ENCODE results near the gene C20orf202.

C20orf202 gene

GRCh38 chr20:1173698-1174097, 29.6 kb upstream of the C20orf202 start:
- TF ChIP-seq POLR2A (IDR thresholded peaks at IDR 0.05; ENCODE audit: low read length) (no peak), GATA1 (IDR thresholded peaks at IDR 0.05; ENCODE audit: low read depth, low read length) (no peak)
- DNase-seq = no peak

DNA sequence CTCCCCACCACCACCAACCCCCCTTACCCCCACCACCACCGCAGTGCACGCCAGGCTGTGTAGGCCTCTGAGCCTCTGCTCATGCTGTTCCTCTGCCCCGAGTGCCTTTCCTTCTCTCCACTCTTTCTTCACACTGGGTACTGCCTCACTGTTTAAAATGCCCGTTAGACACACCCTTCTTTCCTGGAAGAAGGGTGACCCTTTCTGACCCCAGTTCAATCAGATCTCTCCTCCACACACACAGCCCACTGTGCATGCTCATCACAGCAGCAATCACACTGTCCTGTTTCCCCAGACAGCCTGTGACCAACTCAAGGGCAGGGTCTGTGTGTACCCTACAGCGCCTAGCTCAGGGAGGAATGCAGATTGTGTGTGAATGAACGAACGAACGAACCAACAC, 28.5 kb upstream of the C20orf202 start:
- TF ChIP-seq POLR2A (IDR thresholded peaks at IDR 0.05; ENCODE audit: low read length) = no peak
- no peak for TF ChIP-seq GATA1 (IDR thresholded peaks at IDR 0.05; ENCODE audit: low read depth, low read length)
- DNase-seq = peak; percentile 62 to 70

GRCh38 chr20:1177680-1178079, 25.6 kb upstream of the C20orf202 start:
- peak; percentile 45 for DNase-seq
- TF ChIP-seq POLR2A (IDR thresholded peaks at IDR 0.05; ENCODE audit: low read length) = no peak
- TF ChIP-seq GATA1 (IDR thresholded peaks at IDR 0.05; ENCODE audit: low read depth, low read length) = no peak

GRCh38 chr20:1178103-1178502, 25.2 kb upstream of the C20orf202 start:
- no peak for TF ChIP-seq GATA1 (IDR thresholded peaks at IDR 0.05; ENCODE audit: low read depth, low read length)
- TF ChIP-seq POLR2A (IDR thresholded peaks at IDR 0.05; ENCODE audit: low read length) = no peak
- DNase-seq = no peak

GRCh38 chr20:1178623-1179022, 24.6 kb upstream of the C20orf202 start:
- TF ChIP-seq GATA1 (IDR thresholded peaks at IDR 0.05; ENCODE audit: low read depth, low read length) = no peak
- no peak for TF ChIP-seq POLR2A (IDR thresholded peaks at IDR 0.05; ENCODE audit: low read length)
- no peak for DNase-seq

GRCh38 chr20:1180949-1181348, 22.3 kb upstream of the C20orf202 start:
- TF ChIP-seq GATA1 (IDR thresholded peaks at IDR 0.05; ENCODE audit: low read depth, low read length) = no peak
- no peak for TF ChIP-seq POLR2A (IDR thresholded peaks at IDR 0.05; ENCODE audit: low read length)
- no peak for DNase-seq

DNA sequence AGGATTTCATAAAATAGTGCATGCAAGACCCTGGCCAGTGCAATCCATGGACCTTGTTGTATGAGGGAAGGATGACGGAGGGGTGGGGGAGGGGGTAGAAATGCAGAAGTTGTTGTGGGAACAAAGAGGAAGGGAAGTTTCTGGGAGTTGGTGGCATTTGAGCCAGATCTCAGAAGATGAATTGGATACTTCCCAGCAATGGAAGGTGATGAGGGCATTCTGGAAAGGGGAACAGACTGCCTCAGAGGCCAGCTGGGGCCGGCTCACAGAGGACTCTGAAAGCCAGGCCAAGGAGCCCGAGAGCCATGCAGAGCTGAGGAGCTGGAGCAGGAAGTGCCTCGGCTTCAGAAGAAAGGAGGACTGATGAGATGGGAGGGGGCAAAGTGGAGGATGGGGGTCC, 21.1 kb upstream of the C20orf202 start:
- DNase-seq = no peak
- TF ChIP-seq GATA1 (IDR thresholded peaks at IDR 0.05; ENCODE audit: low read depth, low read length) = no peak

DNA sequence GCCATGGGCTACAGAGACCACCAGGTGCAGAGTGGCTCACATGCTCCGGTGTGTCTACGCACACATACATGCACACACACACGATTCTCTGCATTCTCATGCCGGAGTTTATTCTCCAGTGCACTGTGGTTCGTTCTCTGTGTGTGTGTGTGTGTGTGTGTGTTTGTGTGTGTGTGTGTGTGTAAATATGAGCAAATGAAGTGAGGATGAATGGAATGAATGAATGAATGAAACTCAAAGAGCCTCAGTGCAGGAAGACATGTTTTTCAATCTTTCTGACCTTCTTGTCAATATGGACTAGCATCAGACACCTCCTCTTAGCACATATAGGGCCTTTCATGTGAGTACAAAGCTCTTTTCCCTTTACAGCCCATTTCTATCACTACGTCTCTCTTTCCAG, 20.1 kb upstream of the C20orf202 start:
- no peak for DNase-seq

DNA sequence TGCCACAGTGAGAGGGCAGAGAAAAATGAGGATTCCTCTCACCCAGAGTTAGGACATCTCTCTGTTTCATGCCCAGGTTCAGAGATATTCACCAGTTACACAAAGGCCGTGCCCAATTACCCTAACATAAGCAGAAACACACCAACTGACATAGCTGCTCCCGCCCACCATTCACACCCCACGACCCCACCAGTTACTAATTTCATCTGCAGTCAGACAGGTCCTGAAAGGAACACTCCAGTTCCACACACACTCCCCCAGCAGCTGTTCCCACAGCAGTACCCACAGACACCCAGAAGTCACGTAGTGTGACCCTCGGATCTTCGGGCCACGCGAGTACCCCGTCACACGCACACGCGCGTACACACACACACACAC, 19.0 kb upstream of the C20orf202 start:
- TF ChIP-seq POLR2A (IDR thresholded peaks at IDR 0.05; ENCODE audit: low read length) = no peak
- TF ChIP-seq GATA1 (IDR thresholded peaks at IDR 0.05; ENCODE audit: low read depth, low read length) = no peak

More for the DNA sequence above, 20.1 kb upstream of the C20orf202 start:
- TF ChIP-seq POLR2A (IDR thresholded peaks at IDR 0.05; ENCODE audit: low read length) (no peak), GATA1 (IDR thresholded peaks at IDR 0.05; ENCODE audit: low read depth, low read length) (no peak)

DNA sequence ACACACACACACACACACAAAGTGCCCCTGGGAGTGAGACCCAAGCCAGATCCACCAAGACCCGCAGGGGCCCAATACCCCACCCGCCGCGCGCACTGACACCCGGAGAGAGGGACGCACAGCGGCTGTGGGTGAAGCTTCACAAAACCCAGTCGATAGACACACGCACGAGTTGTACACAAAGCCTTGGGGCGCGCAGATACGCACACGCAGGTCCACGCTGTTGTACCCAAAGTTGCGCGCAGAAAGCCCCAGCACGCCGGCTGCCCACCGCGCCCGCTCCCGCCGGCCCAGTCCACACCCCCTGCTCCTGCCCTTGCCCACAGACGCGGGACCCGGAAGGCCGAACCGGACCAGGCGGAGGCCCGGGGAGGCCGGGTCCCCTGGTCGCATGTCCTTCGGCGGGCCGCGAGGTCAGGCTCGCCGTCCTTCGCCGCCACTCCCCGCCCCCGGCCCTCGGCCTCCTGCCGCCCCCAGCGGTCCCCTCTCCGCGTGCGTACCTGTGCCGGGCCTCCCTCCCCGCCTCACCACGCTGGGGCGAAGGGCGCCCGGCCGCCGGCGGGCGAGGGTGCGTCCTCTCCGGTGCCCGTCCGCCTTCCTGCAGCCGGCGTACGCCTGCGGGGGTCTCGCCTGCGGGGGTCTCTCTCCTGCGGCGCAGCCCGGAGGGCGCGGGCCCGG, 18.5 kb upstream of the C20orf202 start, which contains the start of gene TMEM74B:
Gene TMEM74B, minus strand, starts transcription at position 344 of the 678 bp plus-strand sequence. CDS start 1,180 bp downstream, outside the sequence.
- DNase-seq = peak; percentile 42 to 49
- TF ChIP-seq GATA1 (IDR thresholded peaks at IDR 0.05; ENCODE audit: low read depth, low read length) = no peak
- TF ChIP-seq POLR2A (IDR thresholded peaks at IDR 0.05; ENCODE audit: low read length) = no peak

More for the DNA sequence above, 19.0 kb upstream of the C20orf202 start:
- DNase-seq = no peak

- TF ChIP-seq POLR2A (IDR thresholded peaks at IDR 0.05; ENCODE audit: low read length) (no peak), GATA1 (IDR thresholded peaks at IDR 0.05; ENCODE audit: low read depth, low read length) (no peak)
- DNase-seq = peak in 1 of 2 experiments; percentile 59
These were observed 17.9 kb upstream of the C20orf202 start for GRCh38 chr20:1185316-1185741.

DNA sequence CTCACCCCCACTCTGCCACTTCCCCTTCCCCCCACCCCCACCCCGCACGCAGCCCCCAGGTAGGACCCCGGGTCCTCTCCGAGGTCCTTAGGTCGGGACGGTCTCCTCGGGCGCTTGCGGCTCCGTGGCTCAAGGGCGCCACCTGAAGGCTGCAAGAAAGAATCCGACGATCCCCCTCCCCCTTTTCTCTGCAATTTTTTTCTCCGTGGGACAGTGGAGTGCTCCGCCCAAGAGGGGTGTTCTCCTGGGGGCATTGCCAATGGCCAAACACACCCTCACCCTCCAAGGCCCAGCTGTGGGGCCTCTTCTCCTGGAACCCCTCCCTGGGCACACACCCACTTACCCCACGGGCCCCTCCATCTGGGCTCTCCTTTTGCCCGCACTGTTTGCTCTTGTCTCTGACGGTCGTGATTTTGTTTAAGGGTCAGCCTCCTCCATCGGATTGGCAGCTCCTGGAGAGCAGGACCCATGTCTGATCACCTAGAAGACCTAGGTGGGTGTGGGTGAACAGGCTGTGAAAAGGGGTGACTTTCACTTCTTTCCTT, 17.4 kb upstream of the C20orf202 start:
- peak; percentile 82 to 86 for DNase-seq
- TF ChIP-seq GATA1 (IDR thresholded peaks at IDR 0.05; ENCODE audit: low read depth, low read length) = no peak
- no peak for TF ChIP-seq POLR2A (IDR thresholded peaks at IDR 0.05; ENCODE audit: low read length)

DNA sequence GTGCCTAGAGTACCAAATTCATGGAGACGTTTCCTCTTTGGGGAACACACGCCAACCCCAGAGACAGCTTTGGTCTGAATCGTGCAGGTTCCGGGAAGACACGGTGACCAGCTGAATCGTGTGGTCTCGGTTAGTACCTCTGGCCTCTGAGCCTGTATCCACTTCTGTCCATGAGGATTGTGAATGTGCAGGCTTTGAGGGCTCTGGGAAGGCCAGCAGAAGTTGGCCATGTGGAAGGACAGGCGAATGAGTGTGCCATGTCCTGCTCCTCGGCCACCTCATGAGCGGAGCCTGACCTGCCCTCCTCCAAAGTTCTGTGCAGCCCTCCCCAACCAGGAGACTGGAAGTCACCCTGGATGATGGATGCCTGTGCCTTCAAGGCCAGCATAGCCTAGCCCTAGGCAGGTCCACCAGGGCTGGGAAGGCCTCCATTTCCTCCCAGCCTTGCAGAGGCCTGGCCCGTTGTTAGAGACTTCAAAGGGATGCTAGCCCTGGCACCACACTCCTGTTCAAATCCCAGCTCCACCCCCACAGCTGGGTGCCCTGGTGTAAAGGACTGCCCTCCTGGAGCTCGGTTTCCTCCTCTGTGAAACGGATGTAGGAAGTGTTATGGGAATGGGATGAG, 16.8 kb upstream of the C20orf202 start:
- DNase-seq = peak in 1 of 2 experiments; percentile 31
- TF ChIP-seq POLR2A (IDR thresholded peaks at IDR 0.05; ENCODE audit: low read length) (no peak), GATA1 (IDR thresholded peaks at IDR 0.05; ENCODE audit: low read depth, low read length) (no peak)

DNA sequence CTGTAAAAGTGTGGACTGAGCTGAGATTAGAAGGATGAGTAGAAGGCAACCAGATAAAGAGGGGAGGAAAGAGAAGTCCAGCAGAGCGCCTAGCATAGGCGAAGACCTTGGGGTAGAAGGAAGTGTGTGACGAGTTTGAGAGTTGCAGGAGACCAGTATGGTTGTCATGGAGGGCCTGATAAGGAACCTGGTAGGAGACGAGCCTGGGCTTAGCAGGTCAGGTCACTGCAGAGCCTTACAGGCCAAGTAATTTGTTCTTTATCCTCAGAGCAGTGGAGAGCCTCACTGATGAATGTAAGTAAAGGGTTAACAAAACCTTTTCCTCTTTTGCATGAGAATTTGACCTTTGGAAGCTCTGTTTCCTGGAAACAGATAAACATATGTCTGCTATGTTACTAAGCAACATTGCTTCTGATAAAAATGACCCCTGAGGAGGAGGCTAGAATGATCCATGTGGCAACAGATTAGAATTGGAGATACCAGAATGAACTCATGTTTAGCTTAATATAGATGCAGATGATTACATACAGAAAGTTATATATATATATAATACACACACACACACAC, 15.6 kb upstream of the C20orf202 start:
- TF ChIP-seq POLR2A (IDR thresholded peaks at IDR 0.05; ENCODE audit: low read length) (no peak), GATA1 (IDR thresholded peaks at IDR 0.05; ENCODE audit: low read depth, low read length) (no peak)
- peak; percentile 89 to 92 for DNase-seq
